CD14-positive monocyte (primary cell): ENCODE results near the gene TPRG1L. TPM values are rescaled to one million over a fixed set of nuclear protein-coding genes. Genes with fewer than 3 reads are reported as not detected.

Source experiments
- DNase-seq, 3 donors: peaks; one replicate each; pipeline ENCODE4 v3.0.0-alpha.2; 2011 to 2022
- H2AFZ ChIP-seq: 2 replicates; pipeline ENCODE4 v1.6.0; 2012; ENCODE audit warnings: mild to moderate bottlenecking, low read depth, low read length, inconsistent platforms; ENCODE audit not compliant: insufficient read depth, poor library complexity, severe bottlenecking
- H3K27ac ChIP-seq, 2 donors: 1 replicate in 1 of 2; 2 replicates in 1 of 2; pipeline ENCODE4 v1.5.1; 2012 to 2013; ENCODE audit warnings: low read length in 2 of 2, control low read depth in 1 of 2, inconsistent platforms in 1 of 2, low read depth in 1 of 2, mild to moderate bottlenecking in 1 of 2
- H3K27me3 ChIP-seq, 2 donors: one replicate each; pipeline versions ENCODE4 v1.6.0 to v1.6.1; 2011 to 2013; ENCODE audit warnings: low read length in 2 of 2; ENCODE audit not compliant: control insufficient read depth in 2 of 2, insufficient read depth in 2 of 2
- H3K36me3 ChIP-seq, 2 donors: replicated peaks in 1 of 2; 1 replicate in 1 of 2; 2 replicates in 1 of 2; pipeline versions ENCODE4 v1.5.1 to v1.6.1; 2012 to 2013; ENCODE audit warnings: low read length in 2 of 2, control low read depth in 1 of 2, inconsistent platforms in 1 of 2, mild to moderate bottlenecking in 1 of 2; ENCODE audit not compliant: insufficient read depth in 2 of 2, control insufficient read depth in 1 of 2
- H3K4me1 ChIP-seq, 2 donors: 1 replicate in 1 of 2; 2 replicates in 1 of 2; pipeline versions ENCODE4 v1.5.1 to v1.6.1; 2012 to 2013; ENCODE audit warnings: low read length in 2 of 2, control low read depth in 1 of 2, inconsistent platforms in 1 of 2, mild to moderate bottlenecking in 1 of 2, moderate library complexity in 1 of 2; ENCODE audit not compliant: insufficient read depth in 2 of 2, control insufficient read depth in 1 of 2
- H3K4me2 ChIP-seq: replicated peaks from 2 replicates; pipeline ENCODE3; 2012; ENCODE audit warnings: low read length, moderate library complexity, mild to moderate bottlenecking; ENCODE audit not compliant: poor library complexity, severe bottlenecking; ENCODE audit errors: extremely low read depth
- H3K4me3 ChIP-seq, 3 experiments: fragments of 200-600 bp in 1 of 3; sonication (generic) in 1 of 3; replicated peaks in 1 of 3; 1 replicate in 2 of 3; 2 replicates in 1 of 3; pipeline ENCODE4 v1.5.1; 2011 to 2013; ENCODE audit warnings: low read length in 3 of 3, mild to moderate bottlenecking in 3 of 3, control low read depth in 2 of 3, low read depth in 2 of 3, inconsistent platforms in 1 of 3, moderate library complexity in 1 of 3
- H3K79me2 ChIP-seq: 2 replicates; pipeline ENCODE4 v1.6.0; 2012; ENCODE audit warnings: mild to moderate bottlenecking, control low read depth, inconsistent platforms, low read length, moderate library complexity; ENCODE audit not compliant: insufficient read depth
- H3K9ac ChIP-seq: 2 replicates; pipeline ENCODE4 v1.6.0; 2017; ENCODE audit warnings: low read length, mild to moderate bottlenecking; ENCODE audit not compliant: insufficient read depth, poor library complexity, severe bottlenecking
- H3K9me3 ChIP-seq, 2 donors: replicated peaks in 1 of 2; 1 replicate in 1 of 2; 2 replicates in 1 of 2; pipeline versions ENCODE4 v1.5.1 to v1.6.1; 2012 to 2013; ENCODE audit warnings: low read length in 2 of 2, control low read depth in 1 of 2; ENCODE audit not compliant: control insufficient read depth in 1 of 2, insufficient read depth in 1 of 2
- H4K20me1 ChIP-seq: 2 replicates; pipeline ENCODE4 v1.6.0; 2012; ENCODE audit warnings: mild to moderate bottlenecking, low read length, control low read depth, moderate library complexity; ENCODE audit not compliant: insufficient read depth
- H3K27ac Mint-ChIP-seq, 7 donors: one replicate each; pipeline ENCODE4 v1.8.0; 2020; ENCODE audit warnings: mild to moderate bottlenecking in 7 of 7, mixed read lengths in 7 of 7, moderate library complexity in 6 of 7, inconsistent platforms in 2 of 7
- H3K27me3 Mint-ChIP-seq, 3 donors: one replicate each; pipeline ENCODE4 v1.8.0; 2021 to 2022; ENCODE audit warnings: low read depth in 3 of 3, mild to moderate bottlenecking in 3 of 3, mixed read lengths in 3 of 3, moderate library complexity in 3 of 3, inconsistent platforms in 1 of 3
- H3K36me3 Mint-ChIP-seq, 2 donors: one replicate each; pipeline ENCODE4 v1.8.0; 2020; ENCODE audit warnings: mixed read lengths in 2 of 2, inconsistent platforms in 1 of 2, mild to moderate bottlenecking in 1 of 2
- H3K4me1 Mint-ChIP-seq: one replicate; pipeline ENCODE4 v1.8.0; 2020; ENCODE audit warnings: mild to moderate bottlenecking, mixed read lengths
- H3K4me3 Mint-ChIP-seq, 2 donors: one replicate each; pipeline ENCODE4 v1.8.0; 2020; ENCODE audit warnings: mild to moderate bottlenecking in 2 of 2, mixed read lengths in 2 of 2, moderate library complexity in 1 of 2
- H3K9me3 Mint-ChIP-seq, 7 donors: one replicate each; pipeline ENCODE4 v1.8.0; 2020 to 2022; ENCODE audit warnings: mixed read lengths in 7 of 7, mild to moderate bottlenecking in 6 of 7, moderate library complexity in 6 of 7, inconsistent platforms in 2 of 7
- CTCF ChIP-seq: fragments of 200-600 bp; IDR thresholded peaks from one replicate; pipeline ENCODE4 v1.8.0; 2022; ENCODE audit warnings: antibody characterized with exemption, mild to moderate bottlenecking
- WGBS: methylation state at CpG from one replicate; pipeline ENCODE4 v1.1.5; 2013; ENCODE audit warnings: missing lambda C conversion rate; ENCODE audit not compliant: insufficient coverage; 5-methylcytosine and 5-hydroxymethylcytosine counted together
- intact Hi-C, 2 donors: fragments of 100-400 bp; cut with micrococcal nuclease; formaldehyde crosslinking; loops; one replicate each; pipeline versions ENCODE4 v1.15.0 to v1.15.1; 2023
- polyA plus RNA-seq, 3 donors: library from polyadenylated mRNA; depleted of rRNA in 1 of 3; unstranded in 2 of 3; stranded (reverse) in 1 of 3; fragments of 300-500 nt in 2 of 3; fragments of >200 nt in 1 of 3; fragmentation: Illumina TruSeq in 2 of 3; gene quantifications; 1 replicate in 2 of 3; 2 replicates in 1 of 3; pipeline ENCODE4 v1.2.3, GENCODE V29; 2012 to 2021

TPRG1L gene
- polyA plus RNA-seq, 3 donors = 16.1 to 19.7 (median 18.5) TPM

DNA sequence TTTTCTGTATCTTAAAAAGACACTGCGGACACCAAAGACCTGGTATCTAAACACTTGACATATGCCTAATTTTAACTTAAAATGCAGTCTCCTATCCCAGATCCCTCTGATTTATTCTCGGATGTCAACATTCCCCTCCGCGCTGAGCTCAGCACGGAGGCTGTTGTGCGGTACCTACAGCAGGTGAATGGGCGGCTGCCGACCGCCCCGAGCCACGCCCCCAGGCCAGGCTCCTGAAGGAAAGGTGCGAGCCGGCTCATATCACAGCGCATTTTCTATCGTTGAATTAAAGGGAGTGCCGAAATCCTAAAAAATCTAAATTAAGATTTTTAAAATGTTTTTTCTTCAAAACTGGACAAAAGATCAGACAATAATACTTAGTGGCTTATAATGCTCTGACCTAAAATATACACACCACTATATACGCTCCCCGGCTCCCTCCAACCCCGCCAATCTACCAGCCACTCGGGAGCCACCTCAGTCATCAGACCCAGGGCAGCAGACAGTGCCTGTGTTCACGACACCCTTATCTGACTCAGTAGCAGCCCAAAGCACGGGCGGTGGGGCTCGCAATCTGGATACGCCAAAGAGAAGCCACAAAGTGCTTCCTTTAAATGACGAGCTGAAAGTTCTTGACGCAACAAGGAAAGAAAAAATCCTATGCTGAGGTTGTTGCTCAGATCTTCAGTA, 21.0 kb downstream of the TPRG1L start:
- WGBS = 97% methylated on average over 18 of the region's 27 CpGs
- H3K27ac Mint-ChIP-seq = no peak overlapping the region

DNA sequence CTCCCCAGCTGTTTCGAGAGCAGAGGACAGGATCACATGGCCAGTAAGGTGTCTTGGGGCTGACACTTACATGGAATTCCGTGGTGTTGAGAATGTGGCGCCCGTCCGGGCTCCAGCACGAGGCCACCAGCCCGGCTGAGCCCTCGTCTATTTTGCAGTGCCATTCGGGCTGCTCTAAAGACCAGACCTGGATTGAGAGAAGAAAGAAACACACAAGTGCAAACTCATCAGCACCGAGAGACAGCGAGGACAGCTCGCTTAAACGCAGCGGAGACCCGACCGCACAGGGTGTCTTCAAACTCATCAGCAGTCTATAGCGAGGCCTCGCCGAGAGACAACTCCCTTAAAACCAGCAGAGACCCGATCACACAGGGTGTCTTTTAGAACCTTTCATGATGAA, 21.8 kb downstream of the TPRG1L start:
- Mint-ChIP-seq H3K4me3 (no peak overlapping the region), H3K4me1 (peaks cover 23% of the 10 kb centered on the region), H3K36me3 (peaks cover 49 to 54% of the 10 kb centered on the region in 2 donors), H3K27me3 (peaks cover 14 to 16% (median 15%) of the 10 kb centered on the region in 3 donors), H3K27ac (no peak overlapping the region), H3K9me3 (peaks cover 0 to 14% (median 5%) of the 10 kb centered on the region in 7 donors)
- Histone ChIP-seq H3K4me3 (no peak overlapping the region), H3K4me1 (peaks cover 28 to 31% of the 10 kb centered on the region in 2 donors), H3K9ac (no peak overlapping the region), H3K79me2 (peaks cover 9% of the 10 kb centered on the region), H3K4me2 (no peak overlapping the region), H3K27ac (no peak overlapping the region), H3K9me3 (peaks cover 0 to 4% of the 10 kb centered on the region in 2 donors), H3K36me3 (peaks cover 29 to 60% of the 10 kb centered on the region in 2 donors), H2AFZ (no peak overlapping the region), H4K20me1 (peaks cover 18% of the 10 kb centered on the region), H3K27me3 (peaks cover 15 to 16% of the 10 kb centered on the region in 2 donors)
- intact Hi-C loops = no loop called here
- TF ChIP-seq CTCF = no peak
- WGBS = 96% methylated on average over 14 of the region's 20 CpGs
- DNase-seq = no peak

More for the DNA sequence above, 21.0 kb downstream of the TPRG1L start:
- TF ChIP-seq CTCF = no peak
- Histone ChIP-seq H3K79me2 (peaks cover 9% of the 10 kb centered on the region), H3K27ac (no peak overlapping the region), H3K4me3 (no peak overlapping the region), H3K36me3 (peaks cover 37 to 67% of the 10 kb centered on the region in 2 donors), H3K9me3 (peaks cover 0 to 4% of the 10 kb centered on the region in 2 donors), H3K4me1 (peaks cover 20 to 24% of the 10 kb centered on the region in 2 donors), H3K27me3 (peaks cover 7 to 8% of the 10 kb centered on the region in 2 donors), H4K20me1 (peaks cover 24% of the 10 kb centered on the region), H3K4me2 (no peak overlapping the region), H3K9ac (no peak overlapping the region), H2AFZ (no peak overlapping the region)
- peaks cover 0 to 6% (median 2%) of the 10 kb centered on the region in 7 donors for H3K9me3 Mint-ChIP-seq
- intact Hi-C loops = no loop called here
- no peak overlapping the region for H3K4me3 Mint-ChIP-seq
- peaks cover 57 to 59% of the 10 kb centered on the region in 2 donors for H3K36me3 Mint-ChIP-seq
- H3K27me3 Mint-ChIP-seq = peaks cover 7 to 10% (median 8%) of the 10 kb centered on the region in 3 donors
- DNase-seq = no peak
- peaks cover 19% of the 10 kb centered on the region for H3K4me1 Mint-ChIP-seq
